ENCODE measurements around the gene NR3C2. TPM values are rescaled to one million over a fixed set of nuclear protein-coding genes. Genes with fewer than 3 reads are reported as not detected.

The NR3C2 gene
- total and polyA plus RNA-seq, 4 donors = 2.0 to 11.5 (median 3.2) TPM

- Histone ChIP-seq H3K27me3 (ENCODE audit: control insufficient read depth in 4 of 4, insufficient read depth in 4 of 4, low read length in 3 of 4) (no peaks in the 10 kb centered on the region), H3K27ac (ENCODE audit: low read depth in 1 of 2, low read length in 2 of 2) (no peak overlapping the region), H3K36me3 (ENCODE audit: control insufficient read depth in 4 of 4, insufficient read depth in 3 of 4, low read depth in 1 of 4, low read length in 3 of 4) (no peaks in the 10 kb centered on the region), H3K9ac (ENCODE audit: low read depth in 1 of 2, low read length in 2 of 2) (no peak overlapping the region), H3K4me1 (ENCODE audit: control insufficient read depth in 4 of 4, insufficient read depth in 4 of 4, low read length in 3 of 4) (peaks cover 7 to 59% (median 41%) of the 10 kb centered on the region in 4 donors), H3K4me3 (ENCODE audit: low read depth in 1 of 3, low read length in 3 of 3) (no peak overlapping the region), H3K9me3 (ENCODE audit: control insufficient read depth in 4 of 4, low read length in 3 of 4) (no peaks in the 10 kb centered on the region)
- WGBS = 88% methylated on average over 16 of the region's 16 CpGs
- TF ChIP-seq MAX (IDR thresholded peaks at IDR 0.05) = no peak
- no peak for DNase-seq (ENCODE audit: low spot score)
Measured at GRCh38 chr4:148435654-148436406, 6.4 kb downstream of the NR3C2 start.

- no peak overlapping the region for H3K27ac ChIP-seq (ENCODE audit: low read depth in 1 of 2, low read length in 2 of 2)
- no peaks in the 10 kb centered on the region for H3K9me3 ChIP-seq (ENCODE audit: control insufficient read depth in 4 of 4, low read length in 3 of 4)
- H3K4me3 ChIP-seq (ENCODE audit: low read depth in 1 of 3, low read length in 3 of 3) = no peak overlapping the region
- DNase-seq (ENCODE audit: low spot score) = no peak
- WGBS = 62% methylated on average over 2 of the region's 2 CpGs
- TF ChIP-seq FOXA1 (IDR thresholded peaks at IDR 0.05) (no peak), RAD21 (IDR thresholded peaks at IDR 0.05) (no peak), EGR1 (IDR thresholded peaks at IDR 0.05; ENCODE audit: low read depth in 2 of 2) (no peak), ZBTB33 (IDR thresholded peaks at IDR 0.05) (no peak), HNF4G (IDR thresholded peaks at IDR 0.05) (no peak), REST (IDR thresholded peaks at IDR 0.05) (no peak), NR2F2 (IDR thresholded peaks at IDR 0.05) (no peak), FOXA2 (IDR thresholded peaks at IDR 0.05) (no peak), JUND (IDR thresholded peaks at IDR 0.05) (no peak), CTCF (IDR thresholded peaks at IDR 0.05; ENCODE audit: low read depth, low read length, missing input control) (no peak), YY1 (IDR thresholded peaks at IDR 0.05) (no peak), GABPA (IDR thresholded peaks at IDR 0.05 in 1 of 2, conservative IDR thresholded peaks at IDR 0.05 in 1 of 2) (no peak), SP1 (IDR thresholded peaks at IDR 0.05) (no peak), TAF1 (conservative IDR thresholded peaks at IDR 0.05) (no peak), HNF4A (conservative IDR thresholded peaks at IDR 0.05) (no peak), RXRA (IDR thresholded peaks at IDR 0.05) (no peak), ATF3 (IDR thresholded peaks at IDR 0.05) (no peak)
- peaks cover 5 to 48% (median 28%) of the 10 kb centered on the region in 4 donors for H3K4me1 ChIP-seq (ENCODE audit: control insufficient read depth in 4 of 4, insufficient read depth in 4 of 4, low read length in 3 of 4)
- no peaks in the 10 kb centered on the region for H3K27me3 ChIP-seq (ENCODE audit: control insufficient read depth in 4 of 4, insufficient read depth in 4 of 4, low read length in 3 of 4)
- no peak overlapping the region for H3K9ac ChIP-seq (ENCODE audit: low read depth in 1 of 2, low read length in 2 of 2)
- no peaks in the 10 kb centered on the region for H3K36me3 ChIP-seq (ENCODE audit: control insufficient read depth in 4 of 4, insufficient read depth in 3 of 4, low read depth in 1 of 4, low read length in 3 of 4)
Measured at GRCh38 chr4:148434075-148434773, 8.0 kb downstream of the NR3C2 start.
